ENCODE measurements around the gene MTMR4.

DNA sequence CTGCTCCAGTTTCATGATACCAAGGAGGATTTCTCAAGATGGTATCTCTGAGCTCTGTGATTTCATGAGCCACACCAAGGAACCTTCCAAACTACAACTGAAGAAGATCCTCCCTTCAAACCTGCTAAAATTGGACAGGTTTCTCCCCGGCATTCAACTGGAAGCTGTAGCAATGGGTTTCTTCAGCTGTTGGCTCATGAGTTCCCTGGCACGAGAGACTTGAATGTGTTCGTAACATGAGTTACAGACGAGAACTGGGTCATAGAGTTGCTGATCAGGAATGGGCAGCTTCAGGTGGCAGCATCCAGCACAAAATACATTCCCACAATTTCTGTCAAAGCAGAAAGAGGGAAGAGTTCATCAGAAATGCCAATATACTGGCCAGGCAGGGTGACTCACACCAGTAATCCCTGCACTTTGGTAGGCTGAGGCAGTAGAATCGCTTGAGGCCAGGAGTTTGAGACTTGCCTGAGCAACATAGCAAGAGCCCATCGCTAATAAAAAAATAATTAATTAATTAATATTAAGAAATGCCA, 22.9 kb downstream of the MTMR4 start:
- TF ChIP-seq CTCF (IDR thresholded peaks at IDR 0.05 in 2 of 3, conservative IDR thresholded peaks at IDR 0.05 in 1 of 3; ENCODE audit: borderline replicate concordance in 1 of 3, insufficient read depth in 1 of 3, low read depth in 2 of 3, low read length in 2 of 3) = no peak
- TF ChIP-seq POLR2AphosphoS5 (IDR thresholded peaks at IDR 0.05; ENCODE audit: low read depth, low read length) = no peak
- no peak for TF ChIP-seq YY1 (IDR thresholded peaks at IDR 0.05; ENCODE audit: extremely low read depth, insufficient replicate concordance, low read depth, low read length)
- TF ChIP-seq, protein P1, sequence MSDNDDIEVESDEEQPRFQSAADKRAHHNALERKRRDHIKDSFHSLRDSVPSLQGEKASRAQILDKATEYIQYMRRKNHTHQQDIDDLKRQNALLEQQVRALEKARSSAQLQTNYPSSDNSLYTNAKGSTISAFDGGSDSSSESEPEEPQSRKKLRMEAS (IDR thresholded peaks at IDR 0.05) = no peak
- TF ChIP-seq EZH2 (IDR thresholded peaks at IDR 0.05) = no peak
- TF ChIP-seq, protein P2, sequence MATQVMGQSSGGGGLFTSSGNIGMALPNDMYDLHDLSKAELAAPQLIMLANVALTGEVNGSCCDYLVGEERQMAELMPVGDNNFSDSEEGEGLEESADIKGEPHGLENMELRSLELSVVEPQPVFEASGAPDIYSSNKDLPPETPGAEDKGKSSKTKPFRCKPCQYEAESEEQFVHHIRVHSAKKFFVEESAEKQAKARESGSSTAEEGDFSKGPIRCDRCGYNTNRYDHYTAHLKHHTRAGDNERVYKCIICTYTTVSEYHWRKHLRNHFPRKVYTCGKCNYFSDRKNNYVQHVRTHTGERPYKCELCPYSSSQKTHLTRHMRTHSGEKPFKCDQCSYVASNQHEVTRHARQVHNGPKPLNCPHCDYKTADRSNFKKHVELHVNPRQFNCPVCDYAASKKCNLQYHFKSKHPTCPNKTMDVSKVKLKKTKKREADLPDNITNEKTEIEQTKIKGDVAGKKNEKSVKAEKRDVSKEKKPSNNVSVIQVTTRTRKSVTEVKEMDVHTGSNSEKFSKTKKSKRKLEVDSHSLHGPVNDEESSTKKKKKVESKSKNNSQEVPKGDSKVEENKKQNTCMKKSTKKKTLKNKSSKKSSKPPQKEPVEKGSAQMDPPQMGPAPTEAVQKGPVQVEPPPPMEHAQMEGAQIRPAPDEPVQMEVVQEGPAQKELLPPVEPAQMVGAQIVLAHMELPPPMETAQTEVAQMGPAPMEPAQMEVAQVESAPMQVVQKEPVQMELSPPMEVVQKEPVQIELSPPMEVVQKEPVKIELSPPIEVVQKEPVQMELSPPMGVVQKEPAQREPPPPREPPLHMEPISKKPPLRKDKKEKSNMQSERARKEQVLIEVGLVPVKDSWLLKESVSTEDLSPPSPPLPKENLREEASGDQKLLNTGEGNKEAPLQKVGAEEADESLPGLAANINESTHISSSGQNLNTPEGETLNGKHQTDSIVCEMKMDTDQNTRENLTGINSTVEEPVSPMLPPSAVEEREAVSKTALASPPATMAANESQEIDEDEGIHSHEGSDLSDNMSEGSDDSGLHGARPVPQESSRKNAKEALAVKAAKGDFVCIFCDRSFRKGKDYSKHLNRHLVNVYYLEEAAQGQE (IDR thresholded peaks at IDR 0.05; ENCODE audit: low read depth) = no peak
- TF ChIP-seq POLR2A (IDR thresholded peaks at IDR 0.05; ENCODE audit: borderline replicate concordance, extremely low read depth, insufficient read depth, insufficient read length) = no peak
- TF ChIP-seq FOSL1 (IDR thresholded peaks at IDR 0.05; ENCODE audit: low read depth) = no peak
- TF ChIP-seq CBX3 (IDR thresholded peaks at IDR 0.05; ENCODE audit: low read depth) = no peak
- TF ChIP-seq ZFX (IDR thresholded peaks at IDR 0.05) = no peak
- no peak for TF ChIP-seq EZH2phosphoT487 (IDR thresholded peaks at IDR 0.05; ENCODE audit: borderline replicate concordance)
- no peak for TF ChIP-seq RAD21 (IDR thresholded peaks at IDR 0.05; ENCODE audit: low read depth)
- TF ChIP-seq SP1 (IDR thresholded peaks at IDR 0.05; ENCODE audit: low read depth) = no peak
- TF ChIP-seq JUND (IDR thresholded peaks at IDR 0.05) = no peak
